ENCODE data around the gene TMEM169. TPM values are rescaled to one million over a fixed set of nuclear protein-coding genes. Genes with fewer than 3 reads are reported as not detected.

Gene TMEM169
- total RNA-seq, 2 experiments from 2014 or later, result 1.1 to 2.0 TPM

- POLR2A ChIA-PET, result no interaction called here
- H3K27ac Mint-ChIP-seq, result peak overlapping the region; percentile 21
- no peak overlapping the region for H3K4me3 Mint-ChIP-seq
- ATAC-seq (ENCODE audit: low read depth) (no peak), DNase-seq (no peak)
- H3K9me3 Mint-ChIP-seq, result no peaks in the 10 kb centered on the region
- H3K4me1 Mint-ChIP-seq, result peaks cover 31% of the 10 kb centered on the region
- peaks cover 21% of the 10 kb centered on the region for H3K36me3 Mint-ChIP-seq
- no peaks in the 10 kb centered on the region for H3K27me3 Mint-ChIP-seq
Observed at GRCh38 chr2:216056739-216057138, 25.0 kb upstream of the TMEM169 start.

GRCh38 chr2:216057688-216058193 is 24.0 kb upstream of the TMEM169 start:
- peaks cover 19% of the 10 kb centered on the region for H3K36me3 Mint-ChIP-seq
- H3K27ac Mint-ChIP-seq, result peak overlapping the region; percentile 92
- H3K27me3 Mint-ChIP-seq, result no peaks in the 10 kb centered on the region
- ATAC-seq (ENCODE audit: low read depth) (peak; percentile 99), DNase-seq (peak; percentile 66)
- H3K9me3 Mint-ChIP-seq, result no peaks in the 10 kb centered on the region
- H3K4me3 Mint-ChIP-seq, result peak overlapping the region; percentile 79
- POLR2A ChIA-PET, result interaction anchor here (1.6 to 2.5 kb wide), 4 partner anchors 11 to 52 kb away, joined by 4 to 11 read pairs (median 8); partner anchors contain the start of genes PECR, TMEM169 and XRCC5
- peaks cover 31% of the 10 kb centered on the region for H3K4me1 Mint-ChIP-seq

GRCh38 chr2:216059233-216059834 is 22.4 kb upstream of the TMEM169 start:
- DNase-seq (no peak), ATAC-seq (ENCODE audit: low read depth) (no peak)
- Mint-ChIP-seq H3K4me3 (no peak overlapping the region), H3K27ac (no peak overlapping the region), H3K27me3 (no peaks in the 10 kb centered on the region), H3K9me3 (no peaks in the 10 kb centered on the region), H3K4me1 (peaks cover 31% of the 10 kb centered on the region), H3K36me3 (peaks cover 19% of the 10 kb centered on the region)
- POLR2A ChIA-PET, result interaction anchor here (1.1 to 2.5 kb wide), 4 partner anchors 9 to 93 kb away, joined by 4 to 11 read pairs (median 6); partner anchors contain the start of genes PECR and TMEM169

GRCh38 chr2:216064014-216064630 is 17.6 kb upstream of the TMEM169 start:
- Mint-ChIP-seq H3K4me3 (no peak overlapping the region), H3K9me3 (no peaks in the 10 kb centered on the region), H3K27me3 (no peaks in the 10 kb centered on the region), H3K27ac (no peak overlapping the region), H3K36me3 (peaks cover 6% of the 10 kb centered on the region), H3K4me1 (peaks cover 7% of the 10 kb centered on the region)
- DNase-seq (no peak), ATAC-seq (ENCODE audit: low read depth) (no peak)
- POLR2A ChIA-PET, result no interaction called here

GRCh38 chr2:216064665-216065064 is 17.1 kb upstream of the TMEM169 start:
- no peak for ATAC-seq (ENCODE audit: low read depth)
- Mint-ChIP-seq H3K9me3 (no peaks in the 10 kb centered on the region), H3K27me3 (no peaks in the 10 kb centered on the region), H3K4me3 (no peak overlapping the region), H3K4me1 (peaks cover 8% of the 10 kb centered on the region), H3K27ac (no peak overlapping the region), H3K36me3 (peaks cover 4% of the 10 kb centered on the region)
- no peak for DNase-seq
- POLR2A ChIA-PET, result no interaction called here

- ATAC-seq (ENCODE audit: low read depth) (no peak), DNase-seq (no peak)
- peaks cover 8% of the 10 kb centered on the region for H3K4me1 Mint-ChIP-seq
- no peak overlapping the region for H3K27ac Mint-ChIP-seq
- POLR2A ChIA-PET, result no interaction called here
- no peaks in the 10 kb centered on the region for H3K27me3 Mint-ChIP-seq
- H3K4me3 Mint-ChIP-seq, result no peak overlapping the region
- peaks cover 6% of the 10 kb centered on the region for H3K36me3 Mint-ChIP-seq
- H3K9me3 Mint-ChIP-seq, result no peaks in the 10 kb centered on the region
Observed at GRCh38 chr2:216066230-216066629, 15.5 kb upstream of the TMEM169 start.

- Mint-ChIP-seq H3K4me3 (no peak overlapping the region), H3K36me3 (peaks cover 13% of the 10 kb centered on the region), H3K27me3 (no peaks in the 10 kb centered on the region), H3K27ac (no peak overlapping the region), H3K9me3 (no peaks in the 10 kb centered on the region), H3K4me1 (peaks cover 11% of the 10 kb centered on the region)
- DNase-seq (no peak), ATAC-seq (ENCODE audit: low read depth) (no peak)
- POLR2A ChIA-PET, result interaction anchor here (1.4 kb wide), 1 partner anchor 11 kb away, joined by 6 read pairs; no protein-coding TSS in a partner anchor
Observed at GRCh38 chr2:216069028-216069427, 12.7 kb upstream of the TMEM169 start.

- peaks cover 19% of the 10 kb centered on the region for H3K4me1 Mint-ChIP-seq
- no peak overlapping the region for H3K27ac Mint-ChIP-seq
- peaks cover 21% of the 10 kb centered on the region for H3K36me3 Mint-ChIP-seq
- no peak for DNase-seq
- H3K27me3 Mint-ChIP-seq, result no peaks in the 10 kb centered on the region
- no peak for ATAC-seq (ENCODE audit: low read depth)
- no peak overlapping the region for H3K4me3 Mint-ChIP-seq
- POLR2A ChIA-PET, result no interaction called here
- no peaks in the 10 kb centered on the region for H3K9me3 Mint-ChIP-seq
Observed at GRCh38 chr2:216070195-216070594, 11.5 kb upstream of the TMEM169 start.

GRCh38 chr2:216071111-216071851 is 10.4 kb upstream of the TMEM169 start:
- peaks cover 23% of the 10 kb centered on the region for H3K4me1 Mint-ChIP-seq
- ATAC-seq (ENCODE audit: low read depth), result no peak
- H3K4me3 Mint-ChIP-seq, result no peak overlapping the region
- POLR2A ChIA-PET, result no interaction called here
- H3K27ac Mint-ChIP-seq, result no peak overlapping the region
- DNase-seq, result no peak
- peaks cover 29% of the 10 kb centered on the region for H3K36me3 Mint-ChIP-seq
- H3K9me3 Mint-ChIP-seq, result no peaks in the 10 kb centered on the region
- H3K27me3 Mint-ChIP-seq, result no peaks in the 10 kb centered on the region

GRCh38 chr2:216072473-216072872 is 9.2 kb upstream of the TMEM169 start:
- H3K4me1 Mint-ChIP-seq, result peaks cover 23% of the 10 kb centered on the region
- ATAC-seq (ENCODE audit: low read depth), result no peak
- POLR2A ChIA-PET, result no interaction called here
- H3K27me3 Mint-ChIP-seq, result no peaks in the 10 kb centered on the region
- H3K36me3 Mint-ChIP-seq, result peaks cover 30% of the 10 kb centered on the region
- no peaks in the 10 kb centered on the region for H3K9me3 Mint-ChIP-seq
- no peak for DNase-seq
- H3K27ac Mint-ChIP-seq, result no peak overlapping the region
- H3K4me3 Mint-ChIP-seq, result no peak overlapping the region

GRCh38 chr2:216073773-216074172 is 7.9 kb upstream of the TMEM169 start:
- H3K9me3 Mint-ChIP-seq, result no peaks in the 10 kb centered on the region
- POLR2A ChIA-PET, result no interaction called here
- H3K36me3 Mint-ChIP-seq, result peaks cover 32% of the 10 kb centered on the region
- no peak for DNase-seq
- H3K4me3 Mint-ChIP-seq, result no peak overlapping the region
- H3K27me3 Mint-ChIP-seq, result no peaks in the 10 kb centered on the region
- no peak overlapping the region for H3K27ac Mint-ChIP-seq
- H3K4me1 Mint-ChIP-seq, result peaks cover 22% of the 10 kb centered on the region
- ATAC-seq (ENCODE audit: low read depth), result no peak

GRCh38 chr2:216074380-216074779 is 7.3 kb upstream of the TMEM169 start:
- DNase-seq (no peak), ATAC-seq (ENCODE audit: low read depth) (no peak)
- no peaks in the 10 kb centered on the region for H3K27me3 Mint-ChIP-seq
- H3K4me1 Mint-ChIP-seq, result peaks cover 21% of the 10 kb centered on the region
- no peak overlapping the region for H3K27ac Mint-ChIP-seq
- POLR2A ChIA-PET, result interaction anchor here (1.2 kb wide), 1 partner anchor 10 kb away, joined by 4 read pairs; no protein-coding TSS in a partner anchor
- no peaks in the 10 kb centered on the region for H3K9me3 Mint-ChIP-seq
- H3K36me3 Mint-ChIP-seq, result peaks cover 31% of the 10 kb centered on the region
- H3K4me3 Mint-ChIP-seq, result no peak overlapping the region

GRCh38 chr2:216074794-216075193 is 6.9 kb upstream of the TMEM169 start:
- H3K36me3 Mint-ChIP-seq, result peaks cover 31% of the 10 kb centered on the region
- ATAC-seq (ENCODE audit: low read depth) (no peak), DNase-seq (no peak)
- H3K27ac Mint-ChIP-seq, result no peak overlapping the region
- H3K4me3 Mint-ChIP-seq, result no peak overlapping the region
- H3K4me1 Mint-ChIP-seq, result peaks cover 20% of the 10 kb centered on the region
- no peaks in the 10 kb centered on the region for H3K27me3 Mint-ChIP-seq
- POLR2A ChIA-PET, result interaction anchor here (1.2 kb wide), 1 partner anchor 9 kb away, joined by 4 read pairs; no protein-coding TSS in a partner anchor
- no peaks in the 10 kb centered on the region for H3K9me3 Mint-ChIP-seq
